Measurements from ENCODE around the gene S100A3. TPM values are rescaled to one million over a fixed set of nuclear protein-coding genes. Genes with fewer than 3 reads are reported as not detected.

The S100A3 gene
- polyA plus RNA-seq, 1 donor (not counting 4 experiments of a cell fraction or from before 2014, with no cell fraction given) = 15.1 TPM

DNA sequence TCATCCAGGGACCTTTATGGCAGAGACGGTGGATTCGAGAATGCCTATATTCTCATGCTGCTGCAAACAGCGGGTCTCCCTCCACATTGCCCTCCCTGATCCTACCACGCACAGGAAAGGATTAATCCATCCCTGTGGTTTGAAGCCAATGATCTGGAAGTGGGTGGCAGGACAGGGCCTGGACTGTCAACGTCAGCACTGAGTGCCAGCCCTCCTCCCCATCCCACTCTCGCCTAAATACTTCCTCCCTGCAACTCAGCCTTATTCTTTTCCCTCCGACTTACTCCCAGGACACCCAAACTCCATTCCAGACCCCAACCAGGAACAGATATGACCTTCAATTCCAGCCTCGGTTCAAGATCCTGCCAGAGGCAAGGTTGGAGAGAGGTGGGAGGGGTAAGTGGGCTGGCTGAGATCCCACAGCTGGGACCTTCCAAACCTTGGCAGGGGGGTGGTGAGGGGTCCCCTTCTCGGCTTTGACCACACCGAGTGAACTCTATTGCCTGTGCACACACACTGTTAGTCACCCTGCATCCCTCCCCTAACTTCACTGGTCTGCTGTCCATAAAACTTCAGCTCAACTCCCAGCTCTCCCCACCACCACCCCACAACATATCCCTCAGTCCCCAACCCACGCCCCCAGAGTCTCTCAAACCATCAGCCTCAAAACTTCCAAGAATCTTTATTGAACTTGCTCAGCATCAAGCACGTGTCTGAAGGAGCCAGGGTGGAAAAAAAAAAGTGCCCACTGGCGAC is 5.9 kb downstream of the S100A3 start:
- no peak overlapping the region for H3K27ac ChIP-seq (ENCODE audit: control insufficient read depth, insufficient read depth, low read length)
- TF ChIP-seq EZH2 (IDR thresholded peaks at IDR 0.05; ENCODE audit: low read length) = no peak
- TF ChIP-seq, protein P1, sequence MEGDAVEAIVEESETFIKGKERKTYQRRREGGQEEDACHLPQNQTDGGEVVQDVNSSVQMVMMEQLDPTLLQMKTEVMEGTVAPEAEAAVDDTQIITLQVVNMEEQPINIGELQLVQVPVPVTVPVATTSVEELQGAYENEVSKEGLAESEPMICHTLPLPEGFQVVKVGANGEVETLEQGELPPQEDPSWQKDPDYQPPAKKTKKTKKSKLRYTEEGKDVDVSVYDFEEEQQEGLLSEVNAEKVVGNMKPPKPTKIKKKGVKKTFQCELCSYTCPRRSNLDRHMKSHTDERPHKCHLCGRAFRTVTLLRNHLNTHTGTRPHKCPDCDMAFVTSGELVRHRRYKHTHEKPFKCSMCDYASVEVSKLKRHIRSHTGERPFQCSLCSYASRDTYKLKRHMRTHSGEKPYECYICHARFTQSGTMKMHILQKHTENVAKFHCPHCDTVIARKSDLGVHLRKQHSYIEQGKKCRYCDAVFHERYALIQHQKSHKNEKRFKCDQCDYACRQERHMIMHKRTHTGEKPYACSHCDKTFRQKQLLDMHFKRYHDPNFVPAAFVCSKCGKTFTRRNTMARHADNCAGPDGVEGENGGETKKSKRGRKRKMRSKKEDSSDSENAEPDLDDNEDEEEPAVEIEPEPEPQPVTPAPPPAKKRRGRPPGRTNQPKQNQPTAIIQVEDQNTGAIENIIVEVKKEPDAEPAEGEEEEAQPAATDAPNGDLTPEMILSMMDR (optimal IDR thresholded peaks at IDR 0.05 in 1 of 3, IDR thresholded peaks at IDR 0.05 in 1 of 3, conservative IDR thresholded peaks at IDR 0.05 in 1 of 3; ENCODE audit: extremely low read depth in 1 of 3, insufficient read depth in 2 of 3, low read length in 3 of 3) = no peak
- FAIRE-seq = no peak
- no peaks in the 10 kb centered on the region for H3K9me1 ChIP-seq (ENCODE audit: control insufficient read depth, extremely low read depth, insufficient read depth, low read length)
- H4K20me1 ChIP-seq (ENCODE audit: control insufficient read depth, extremely low read depth, insufficient read depth, low read length) = no peaks in the 10 kb centered on the region
- H3K4me2 ChIP-seq (ENCODE audit: control insufficient read depth, extremely low read depth, insufficient read depth, low read depth, low read length) = no peak overlapping the region
- dilution Hi-C loops (cut with MboI; ENCODE audit: extremely low pct_ligation_motif_present, low sequenced_read_pairs) = no loop called here
- no peaks in the 10 kb centered on the region for H3K27me3 ChIP-seq (ENCODE audit: control insufficient read depth, extremely low read depth, insufficient read depth, low read length)
- H3K9ac ChIP-seq (ENCODE audit: control insufficient read depth, extremely low read depth, insufficient read depth, low read length) = no peak overlapping the region
- no peaks in the 10 kb centered on the region for H3K9me3 ChIP-seq (ENCODE audit: control insufficient read depth, low read depth, low read length)
- H2AFZ ChIP-seq (ENCODE audit: control insufficient read depth, low read length) = no peak overlapping the region
- H3K4me3 ChIP-seq (ENCODE audit: control insufficient read depth in 2 of 3, extremely low read depth in 1 of 3, insufficient read depth in 2 of 3, low read depth in 1 of 3, low read length in 3 of 3) = no peak overlapping the region
- H3K79me2 ChIP-seq (ENCODE audit: control insufficient read depth, insufficient read depth, low read length) = no peaks in the 10 kb centered on the region
- peaks cover 58% of the 10 kb centered on the region for H3K4me1 ChIP-seq (ENCODE audit: control insufficient read depth, extremely low read depth, insufficient read depth, low read length)
- no peak for DNase-seq (ENCODE audit: low read depth, low spot score)
- peaks cover 1 to 6% of the 10 kb centered on the region in 2 experiments for H3K36me3 ChIP-seq (ENCODE audit: control insufficient read depth in 2 of 2, extremely low read depth in 1 of 2, insufficient read depth in 2 of 2, low read length in 2 of 2)

DNA sequence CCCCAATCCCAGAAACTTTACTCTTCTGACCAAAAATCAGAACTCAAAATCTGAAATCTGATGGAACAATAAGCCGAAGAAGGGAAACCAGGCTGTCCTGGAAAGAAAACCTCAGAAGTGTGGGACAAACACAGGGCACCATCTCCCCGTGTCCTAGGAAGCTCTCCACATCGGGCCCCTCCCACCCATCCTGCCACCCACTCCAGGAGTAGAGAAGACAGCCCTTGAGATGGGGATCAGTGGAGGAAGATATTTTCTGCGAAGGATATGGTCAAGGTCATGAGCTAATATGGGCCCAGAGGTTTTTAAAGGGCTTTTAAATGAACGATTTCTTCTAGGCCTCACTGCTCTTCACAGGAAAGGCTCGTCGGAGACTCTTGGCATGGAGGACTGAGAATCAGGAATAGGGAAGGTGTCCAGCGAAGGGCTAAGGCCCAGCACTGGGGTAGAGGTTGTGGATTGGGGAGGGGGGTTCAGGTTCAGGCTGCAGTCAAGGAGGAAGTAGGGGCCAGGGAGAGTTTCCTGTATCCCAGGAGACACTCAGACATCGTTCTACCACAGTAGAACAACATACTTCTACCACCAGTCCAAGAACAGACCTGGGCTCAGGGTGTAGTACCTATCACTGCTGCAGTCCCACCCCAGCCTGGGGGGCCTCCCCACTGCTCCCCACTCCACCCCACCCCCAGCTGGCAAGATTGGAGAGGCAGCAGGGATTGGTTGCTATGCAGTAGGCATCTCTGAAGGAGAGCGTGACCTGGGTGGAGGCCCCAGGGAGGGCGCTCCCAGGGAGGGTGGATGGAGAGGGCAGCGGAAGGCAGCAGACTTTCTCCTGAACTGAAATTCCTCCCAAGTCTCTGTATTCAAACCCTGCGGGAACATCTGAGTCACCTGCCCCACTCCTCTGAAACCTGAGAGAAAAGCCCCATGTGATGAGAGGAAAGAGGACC is 7.1 kb downstream of the S100A3 start:
- Histone ChIP-seq H3K9me1 (ENCODE audit: control insufficient read depth, extremely low read depth, insufficient read depth, low read length) (no peaks in the 10 kb centered on the region), H3K4me3 (ENCODE audit: control insufficient read depth in 2 of 3, extremely low read depth in 1 of 3, insufficient read depth in 2 of 3, low read depth in 1 of 3, low read length in 3 of 3) (no peak overlapping the region), H3K9me3 (ENCODE audit: control insufficient read depth, low read depth, low read length) (no peaks in the 10 kb centered on the region), H3K36me3 (ENCODE audit: control insufficient read depth in 2 of 2, extremely low read depth in 1 of 2, insufficient read depth in 2 of 2, low read length in 2 of 2) (peaks cover 0 to under 1% of the 10 kb centered on the region in 2 experiments), H3K27ac (ENCODE audit: control insufficient read depth, insufficient read depth, low read length) (no peak overlapping the region), H4K20me1 (ENCODE audit: control insufficient read depth, extremely low read depth, insufficient read depth, low read length) (no peaks in the 10 kb centered on the region), H3K79me2 (ENCODE audit: control insufficient read depth, insufficient read depth, low read length) (no peaks in the 10 kb centered on the region), H3K27me3 (ENCODE audit: control insufficient read depth, extremely low read depth, insufficient read depth, low read length) (no peaks in the 10 kb centered on the region), H3K4me1 (ENCODE audit: control insufficient read depth, extremely low read depth, insufficient read depth, low read length) (peaks cover 58% of the 10 kb centered on the region), H3K9ac (ENCODE audit: control insufficient read depth, extremely low read depth, insufficient read depth, low read length) (no peak overlapping the region), H3K4me2 (ENCODE audit: control insufficient read depth, extremely low read depth, insufficient read depth, low read depth, low read length) (no peak overlapping the region), H2AFZ (ENCODE audit: control insufficient read depth, low read length) (no peak overlapping the region)
- no peak for FAIRE-seq
- dilution Hi-C loops (cut with MboI; ENCODE audit: extremely low pct_ligation_motif_present, low sequenced_read_pairs) = no loop called here
- DNase-seq (ENCODE audit: low read depth, low spot score) = no peak
- no peak for TF ChIP-seq EZH2 (IDR thresholded peaks at IDR 0.05; ENCODE audit: low read length)
- TF ChIP-seq, protein P1 (optimal IDR thresholded peaks at IDR 0.05 in 1 of 3, IDR thresholded peaks at IDR 0.05 in 1 of 3, conservative IDR thresholded peaks at IDR 0.05 in 1 of 3; ENCODE audit: extremely low read depth in 1 of 3, insufficient read depth in 2 of 3, low read length in 3 of 3) = no peak
